Cortex of kidney (tissue), 1 donor: ENCODE measurements around the gene CXCR5.

Source experiments
- DNase-seq: peaks from one replicate; lab custom pipeline; 2025; lab: John Stamatoyannopoulos, UW

The CXCR5 gene

DNA sequence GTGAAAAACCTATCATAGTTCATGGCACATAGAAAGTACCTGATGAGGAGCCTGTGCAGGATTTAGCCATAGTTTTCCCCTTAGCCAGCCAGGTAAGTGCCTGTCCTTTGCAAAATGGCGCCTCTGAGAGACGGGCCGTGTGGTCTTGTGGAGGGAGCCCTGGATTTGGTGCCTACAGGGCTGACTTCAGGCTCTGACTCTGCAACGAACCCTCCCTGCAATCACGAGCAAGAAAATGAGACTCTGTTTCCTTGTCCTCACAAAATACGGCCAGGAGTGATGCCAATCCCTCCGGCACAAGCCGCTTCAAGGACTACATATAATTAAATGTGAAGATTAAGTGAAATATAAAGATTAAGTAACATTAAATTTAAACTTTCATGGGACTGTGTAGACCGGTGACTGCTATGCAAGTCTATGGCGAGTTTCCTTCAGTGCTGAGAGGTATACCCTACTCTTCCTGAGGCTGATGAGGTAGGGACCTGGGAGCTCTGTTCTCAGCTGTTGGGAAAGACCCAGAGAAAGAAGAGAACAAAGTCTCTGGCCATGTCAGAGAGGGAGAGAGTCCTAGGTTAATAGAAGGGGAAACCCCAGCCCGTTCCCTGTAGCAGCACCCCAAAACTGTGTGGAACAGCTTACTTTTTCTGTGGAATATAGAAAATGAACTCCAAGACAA lies 6.1 kb upstream of the CXCR5 start:
- DNase-seq = no peak

DNA sequence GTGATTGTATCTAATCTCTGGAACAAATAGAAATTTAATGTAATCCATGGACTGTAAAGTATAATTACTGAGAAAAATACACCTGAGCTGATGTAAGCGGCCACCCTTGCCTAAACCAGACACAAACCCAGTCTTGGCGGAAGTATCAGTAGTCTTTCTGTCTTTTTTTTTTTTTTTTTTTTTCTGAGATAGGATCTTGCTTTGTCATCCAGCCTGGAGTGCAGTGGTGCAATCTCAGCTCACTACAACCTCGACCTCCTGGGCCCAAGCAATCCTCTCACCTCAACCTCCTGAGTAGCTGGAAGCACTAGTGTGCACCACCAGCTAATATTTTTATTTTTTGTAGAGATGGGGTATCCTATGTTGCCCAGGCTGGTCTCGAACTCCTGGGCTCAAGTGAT lies 5.5 kb upstream of the CXCR5 start:
- no peak for DNase-seq

GRCh38 chr11:118881228-118881627 lies 2.5 kb upstream of the CXCR5 start:
- no peak for DNase-seq

- no peak for DNase-seq
Measured at GRCh38 chr11:118882491-118882890, 1.2 kb upstream of the CXCR5 start.

- no peak for DNase-seq
Measured at GRCh38 chr11:118883004-118883367, 706 bp upstream of the CXCR5 start.

GRCh38 chr11:118884875-118885274 lies 1.2 kb downstream of the CXCR5 start:
- DNase-seq = no peak

DNA sequence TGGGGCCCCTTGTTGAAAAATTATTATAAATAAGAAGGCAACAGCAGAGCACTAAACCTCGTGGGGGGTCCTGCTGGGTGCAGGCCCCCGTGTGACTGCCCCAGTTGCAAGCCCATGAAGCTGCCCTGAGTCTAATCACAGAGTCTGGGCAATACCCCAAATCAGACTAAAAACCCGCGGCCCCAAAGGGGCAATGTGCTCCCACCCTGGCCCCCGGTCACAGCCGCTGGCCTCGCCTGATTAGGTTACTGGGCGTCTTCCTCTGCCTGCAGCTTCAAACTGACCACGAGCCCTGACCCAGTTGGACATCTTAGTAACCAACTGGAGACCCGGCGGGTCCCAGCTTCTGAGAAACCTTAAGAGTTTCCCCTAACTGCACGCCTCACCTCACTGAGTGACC lies 1.6 kb downstream of the CXCR5 start:
- no peak for DNase-seq

DNA sequence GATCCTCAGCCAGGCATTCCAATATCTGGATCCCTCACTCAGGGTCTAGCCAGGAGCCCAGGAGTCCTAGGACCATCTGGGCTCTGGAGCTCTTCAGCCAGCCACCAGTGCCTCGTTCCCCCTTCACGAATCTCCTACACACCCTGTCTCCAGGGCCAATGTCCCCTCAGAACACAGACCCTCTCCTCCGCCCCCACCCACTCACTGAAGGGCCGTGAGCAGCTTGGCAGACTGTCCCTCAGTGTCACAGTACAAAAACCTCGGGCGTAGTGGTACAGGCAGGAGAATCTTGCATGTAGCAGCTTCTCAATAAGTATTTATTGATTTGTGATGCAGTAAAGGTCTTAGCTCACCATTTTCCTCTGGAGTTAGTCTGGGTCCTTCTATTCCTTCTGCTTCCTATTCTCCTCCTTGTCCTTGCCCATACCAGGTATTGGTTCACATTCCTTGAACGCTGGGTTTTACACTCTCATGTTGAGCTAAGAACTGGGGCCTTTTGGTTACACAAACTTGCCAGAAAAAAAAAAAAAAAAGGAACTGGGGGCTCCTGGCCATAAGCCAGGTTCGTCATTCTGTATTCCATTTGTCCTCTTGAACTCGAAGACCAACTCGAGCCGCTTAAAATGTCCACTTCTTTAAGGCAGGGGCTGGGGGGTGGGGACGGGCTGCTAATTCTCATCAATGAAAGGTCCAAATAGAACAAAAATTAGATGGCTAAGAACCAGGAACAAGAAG lies 2.3 kb downstream of the CXCR5 start:
- no peak for DNase-seq

DNA sequence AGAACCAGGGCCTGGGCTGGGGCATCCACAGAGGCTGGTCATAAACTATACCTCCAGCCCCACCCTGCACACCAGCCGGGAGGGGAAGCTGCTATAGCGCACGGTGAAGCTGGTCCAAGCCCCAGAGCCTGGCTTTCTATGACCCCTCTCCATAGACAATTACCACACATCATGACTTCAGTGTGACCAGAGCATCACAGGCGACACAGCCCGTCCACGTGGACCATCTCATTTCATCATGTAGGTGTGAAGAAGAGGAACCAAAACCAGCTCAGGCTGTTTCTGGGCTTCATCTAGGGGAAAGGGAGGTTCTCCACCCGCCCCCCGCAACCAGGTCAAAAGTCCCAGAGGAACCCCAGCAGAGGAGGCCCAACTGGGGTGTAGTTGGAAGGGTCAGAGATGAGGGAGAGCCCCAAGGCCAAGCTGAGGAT lies 3.0 kb downstream of the CXCR5 start:
- DNase-seq = no peak

DNA sequence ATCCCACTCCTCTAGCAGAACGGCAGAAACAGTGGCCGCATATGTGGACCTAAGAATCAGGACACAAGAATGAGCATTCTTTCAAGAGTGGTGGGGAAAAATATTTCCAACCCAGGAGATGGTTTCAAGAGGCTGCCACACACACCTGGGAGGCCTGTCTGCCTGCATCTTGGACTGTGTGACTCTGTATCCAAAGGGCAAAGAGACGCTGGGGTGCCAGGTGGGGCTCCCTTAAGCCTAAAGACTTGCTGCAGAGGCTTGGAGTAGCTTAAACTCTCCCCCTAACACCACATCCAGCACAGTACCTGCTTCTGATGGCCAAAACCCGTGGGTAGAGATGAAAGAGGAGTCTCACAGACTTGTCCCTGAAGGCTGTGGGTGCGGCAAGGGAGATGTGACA lies 3.5 kb downstream of the CXCR5 start:
- no peak for DNase-seq

DNA sequence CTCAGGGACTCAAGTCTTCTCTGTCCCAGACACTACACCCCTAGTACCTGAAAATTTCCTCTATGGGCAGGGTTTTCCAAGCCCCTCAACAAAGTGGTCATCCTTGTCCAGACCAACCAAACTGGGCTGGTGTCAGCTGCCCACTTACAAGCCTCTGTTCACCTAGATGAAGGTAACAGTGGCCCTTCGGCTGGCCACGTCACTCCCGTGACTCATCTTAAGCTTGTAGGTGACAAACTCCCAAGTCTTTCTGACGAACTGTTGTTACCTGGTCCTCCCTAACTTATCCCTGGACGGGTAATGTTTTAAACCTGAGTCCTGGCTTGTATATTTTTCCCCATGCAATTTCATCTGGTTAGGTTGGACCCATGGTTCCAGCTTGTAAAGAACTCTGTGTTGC lies 4.7 kb downstream of the CXCR5 start:
- no peak for DNase-seq

DNA sequence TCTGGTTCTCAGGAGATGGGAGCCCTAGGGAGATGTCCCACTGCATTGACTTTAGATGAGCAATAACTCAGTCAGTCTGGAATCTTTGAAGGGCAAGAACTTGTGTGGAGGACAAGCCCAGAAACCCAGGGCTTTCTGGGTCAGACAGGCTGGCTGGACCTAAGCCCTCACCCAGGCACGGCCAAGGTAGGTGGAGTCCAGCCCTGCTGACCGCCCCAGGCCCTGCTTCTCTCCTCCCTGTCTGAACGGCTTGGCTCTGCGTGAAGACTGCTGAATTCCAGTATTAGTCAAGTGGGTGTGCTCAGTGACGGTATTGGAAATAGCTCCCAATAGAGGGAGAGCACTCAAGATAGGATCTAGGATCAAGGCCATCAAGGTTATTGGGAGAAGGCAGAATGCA lies 6.1 kb downstream of the CXCR5 start:
- DNase-seq = no peak

DNA sequence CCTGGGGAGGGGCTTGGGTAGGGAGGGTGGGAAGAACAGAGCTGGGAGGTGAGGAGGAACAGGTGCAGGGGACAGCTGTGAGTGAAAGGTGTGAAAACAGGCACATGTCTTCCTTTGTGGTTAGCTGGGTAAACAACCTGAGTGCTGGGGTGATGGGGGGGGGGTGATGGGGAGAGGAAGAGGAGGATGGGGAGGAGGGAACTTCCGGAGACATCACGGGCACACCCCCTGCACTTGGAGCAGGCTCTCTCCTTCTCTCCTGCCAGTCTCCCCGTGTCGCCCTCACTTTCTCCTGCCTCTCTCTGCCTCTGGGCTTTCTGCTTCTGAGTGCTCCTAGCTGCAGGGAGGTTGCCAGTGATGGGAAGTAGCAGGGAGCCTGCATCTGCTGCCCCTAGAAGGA lies 8.8 kb downstream of the CXCR5 start:
- no peak for DNase-seq

DNA sequence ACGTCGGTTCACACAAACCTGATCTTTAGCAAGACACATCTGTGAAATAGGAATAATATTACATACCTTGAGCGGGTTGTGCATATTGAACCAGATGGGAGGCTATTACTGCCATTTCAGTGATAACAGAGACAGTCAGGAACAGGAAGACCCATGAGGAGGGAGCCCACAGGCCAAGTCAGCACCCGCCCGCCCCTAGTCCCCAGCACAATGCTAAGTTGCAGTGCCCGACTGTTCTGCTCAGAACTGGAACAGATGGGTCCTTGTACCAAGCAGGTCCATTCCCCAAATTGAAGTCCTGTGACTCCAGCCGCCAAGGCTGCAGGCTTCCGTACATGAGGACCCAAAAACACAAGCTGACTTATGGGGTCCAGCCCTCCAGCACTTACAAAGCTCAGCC lies 9.3 kb downstream of the CXCR5 start:
- DNase-seq = no peak

GRCh38 chr11:118893662-118894061 lies 10.0 kb downstream of the CXCR5 start:
- DNase-seq = no peak

- no peak for DNase-seq
Measured at GRCh38 chr11:118894192-118894591, 10.5 kb downstream of the CXCR5 start.

GRCh38 chr11:118895093-118896039 lies 11.7 kb downstream of the CXCR5 start:
- DNase-seq = no peak

GRCh38 chr11:118896472-118896913 lies 12.8 kb downstream of the CXCR5 start:
- DNase-seq = no peak

DNA sequence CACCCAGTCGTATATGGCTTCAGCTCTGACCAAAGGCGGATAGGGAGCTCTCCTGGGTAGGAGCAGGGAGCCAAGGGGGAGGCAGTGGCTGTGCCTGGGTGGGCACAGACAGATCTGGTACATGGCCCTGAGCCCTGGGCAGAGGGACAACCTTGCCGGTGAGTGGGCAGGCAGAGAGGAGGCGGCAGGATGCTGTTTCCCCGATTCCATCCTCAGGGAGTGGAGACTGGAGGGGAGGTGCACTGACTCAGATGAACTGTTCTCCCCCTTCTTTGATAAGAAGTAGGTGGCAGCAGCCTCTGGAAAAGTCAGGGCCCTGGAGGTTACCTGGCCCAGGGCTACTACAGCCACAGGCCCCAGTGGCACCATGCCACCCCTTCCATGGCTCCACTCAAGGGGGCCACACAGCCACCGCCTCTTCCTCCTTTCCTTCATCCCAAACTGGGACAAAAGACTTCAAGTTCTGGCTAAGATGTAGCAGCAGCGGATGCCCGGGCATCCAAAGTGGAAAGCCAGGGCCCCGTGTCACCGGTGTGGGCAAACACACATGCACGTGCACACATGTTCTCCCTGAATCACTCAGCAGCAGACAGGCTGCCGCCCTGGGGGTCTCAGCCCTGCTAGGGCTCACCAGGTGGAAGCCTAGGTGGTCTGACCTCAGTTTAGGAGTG lies 13.4 kb downstream of the CXCR5 start:
- no peak for DNase-seq

DNA sequence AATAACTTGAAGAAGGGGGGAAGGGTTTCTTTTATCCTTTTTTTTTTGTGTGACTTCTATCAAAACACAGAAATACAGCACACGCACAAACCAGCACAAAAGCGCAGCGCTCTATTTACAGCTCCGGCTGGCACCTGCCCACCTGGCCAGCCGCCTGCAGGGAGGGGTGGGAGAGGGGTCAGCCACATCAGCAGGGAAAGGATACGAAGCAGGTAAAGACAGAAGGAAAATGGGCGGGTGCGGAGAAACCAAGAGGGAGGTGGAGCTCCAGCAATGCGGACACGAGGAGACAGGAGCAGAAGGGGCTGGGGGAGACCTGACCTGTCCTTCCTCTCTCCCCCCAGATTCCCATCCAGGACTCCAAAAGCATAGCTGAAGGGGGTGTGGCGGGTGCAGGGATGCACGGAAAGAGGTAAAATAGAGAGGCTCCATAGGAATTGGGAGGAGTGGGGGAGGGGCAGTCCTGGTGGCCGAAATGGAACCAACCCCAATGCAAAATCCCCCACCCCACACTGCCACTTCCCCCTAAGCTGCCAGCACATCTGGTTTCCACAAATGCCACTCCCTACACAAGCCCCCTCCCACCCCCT lies 14.1 kb downstream of the CXCR5 start:
- no peak for DNase-seq

- no peak for DNase-seq
Measured at GRCh38 chr11:118898400-118899295, 15.0 kb downstream of the CXCR5 start.
